HG03354 (cell line): Measurements from ENCODE around the gene DENND2A.
A peak's percentile ranks its signal among the peaks of the same experiment; 100 is the strongest.
"Not testable (repeated sequence)": the region's sequence is repeated elsewhere in the genome, so short reads cannot be mapped to it uniquely, and the experiment has no call there.

ENCODE experiments used
- ATAC-seq: cut with Tn5 transposase; IDR thresholded peaks from one replicate; pipeline ENCODE4 v1.9.1; 2021; ENCODE audit warnings: mild to moderate bottlenecking; ENCODE audit not compliant: unreplicated experiment, poor library complexity, severe bottlenecking

Gene DENND2A

DNA sequence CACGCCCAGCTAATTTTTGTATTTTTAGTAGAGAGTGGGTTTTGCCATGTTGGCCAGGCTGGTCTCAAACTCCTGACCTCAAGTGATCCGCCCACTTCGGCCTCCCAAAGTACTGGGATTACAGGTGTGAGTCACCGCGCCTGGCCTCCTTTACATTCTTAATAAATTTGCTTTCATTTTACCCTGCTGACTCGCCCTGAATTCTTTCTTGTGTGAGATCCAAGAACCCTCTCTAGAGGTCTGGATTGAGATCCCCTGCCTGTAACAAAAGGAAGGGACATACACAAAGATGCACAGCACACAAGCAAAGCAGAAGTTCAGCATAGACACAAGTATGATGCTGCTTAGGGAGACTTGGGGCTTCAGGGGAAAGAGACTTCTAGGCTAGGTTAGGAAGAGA, 74.4 kb downstream of the DENND2A start:
- ATAC-seq, result not testable (repeated sequence)

DNA sequence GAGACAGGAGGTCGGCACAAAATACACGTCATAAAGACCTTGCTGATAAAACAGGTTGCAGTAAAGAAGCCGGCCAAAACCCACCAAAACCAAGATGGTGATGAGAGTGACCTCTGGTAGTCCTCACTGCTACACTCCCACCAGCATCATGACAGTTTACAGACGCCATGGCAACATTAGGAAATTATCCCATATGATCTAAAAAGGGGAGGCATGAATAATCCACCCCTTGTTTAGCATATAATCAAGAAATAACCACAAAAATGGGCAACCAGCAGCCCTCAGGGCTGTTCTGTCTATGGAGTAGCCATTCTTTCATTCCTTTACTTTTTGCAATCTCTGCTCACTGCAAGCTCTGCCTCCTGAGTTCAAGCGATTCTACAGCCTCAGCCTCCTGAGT, 74.9 kb downstream of the DENND2A start:
- ATAC-seq, result not testable (repeated sequence)

- ATAC-seq, result no peak
Observed at GRCh38 chr7:140564643-140565042, 76.0 kb downstream of the DENND2A start.

GRCh38 chr7:140562926-140563481, 77.6 kb downstream of the DENND2A start:
- ATAC-seq, result no peak

DNA sequence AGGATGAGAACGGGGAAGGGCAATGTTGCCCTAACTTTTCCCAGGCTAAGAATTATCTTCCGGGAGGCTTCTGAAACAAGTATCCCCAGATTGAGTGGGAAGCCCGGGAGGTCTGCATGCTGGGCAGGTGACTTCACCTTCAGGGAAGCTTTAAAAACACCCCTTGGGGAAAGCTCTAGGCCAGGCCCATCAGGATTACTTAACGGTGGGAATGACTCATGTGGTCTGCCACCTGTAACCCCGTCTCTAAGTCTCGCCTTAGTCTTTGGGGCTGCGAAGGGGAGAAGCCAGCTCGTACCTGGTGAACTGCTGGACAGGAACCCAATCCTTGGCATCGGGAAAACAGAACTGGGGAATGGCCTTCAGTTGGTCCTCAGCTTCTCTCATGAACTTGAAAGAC, 81.2 kb downstream of the DENND2A start:
- no peak for ATAC-seq

DNA sequence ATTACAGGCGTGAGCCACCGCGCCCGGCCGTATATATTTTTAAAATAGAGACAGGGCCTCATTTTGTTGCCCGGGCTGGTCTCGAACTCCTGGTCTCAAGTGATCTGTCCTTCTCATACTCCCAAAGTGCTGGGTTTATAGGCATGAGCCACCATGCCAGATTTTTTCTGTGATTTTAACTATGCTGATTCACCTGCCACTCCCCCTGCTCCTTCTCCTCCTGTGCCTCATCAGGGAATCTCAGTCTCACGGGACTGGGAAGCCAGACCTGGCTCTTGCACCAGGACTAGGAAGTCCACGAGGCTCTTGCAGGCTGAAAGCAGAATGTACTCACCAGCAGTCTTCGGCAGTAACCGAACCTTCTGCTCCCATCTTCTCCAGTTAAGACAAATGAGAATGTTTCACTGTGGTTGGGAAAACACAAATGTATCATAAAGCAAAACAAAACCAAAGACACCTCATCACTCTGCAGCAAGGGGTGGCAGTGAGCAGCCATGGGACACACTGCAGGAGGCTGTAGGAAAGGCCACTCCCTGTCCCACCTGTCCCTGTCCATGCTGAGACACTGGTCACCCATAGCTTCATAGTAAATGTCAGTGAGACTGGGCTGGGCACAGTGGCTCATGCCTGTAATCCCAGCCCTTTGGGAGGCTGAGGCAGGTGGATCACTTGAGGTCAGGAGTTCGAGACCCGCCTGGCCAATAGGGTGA, 82.6 kb downstream of the DENND2A start:
- no peak for ATAC-seq

GRCh38 chr7:140557069-140557468, 83.5 kb downstream of the DENND2A start:
- ATAC-seq, result no peak

DNA sequence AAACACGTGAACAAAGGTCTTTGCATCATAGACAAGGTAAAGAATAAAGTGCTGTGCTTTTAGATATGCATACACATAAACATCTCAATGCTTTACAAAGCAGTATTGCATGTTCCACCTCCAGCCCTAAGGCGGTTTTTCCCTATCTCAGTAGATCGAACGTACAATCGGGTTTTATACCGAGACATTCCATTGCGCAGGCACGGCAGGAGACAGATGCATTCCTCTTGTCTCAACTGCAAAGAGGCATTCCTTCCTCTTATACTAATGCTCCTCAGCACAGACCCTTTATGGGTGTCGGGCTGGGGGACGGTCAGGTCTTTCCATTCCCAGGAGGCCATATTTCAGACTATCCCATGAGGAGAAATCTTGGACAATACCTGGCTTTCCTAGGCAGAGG, 87.4 kb downstream of the DENND2A start:
- ATAC-seq, result not testable (repeated sequence)

DNA sequence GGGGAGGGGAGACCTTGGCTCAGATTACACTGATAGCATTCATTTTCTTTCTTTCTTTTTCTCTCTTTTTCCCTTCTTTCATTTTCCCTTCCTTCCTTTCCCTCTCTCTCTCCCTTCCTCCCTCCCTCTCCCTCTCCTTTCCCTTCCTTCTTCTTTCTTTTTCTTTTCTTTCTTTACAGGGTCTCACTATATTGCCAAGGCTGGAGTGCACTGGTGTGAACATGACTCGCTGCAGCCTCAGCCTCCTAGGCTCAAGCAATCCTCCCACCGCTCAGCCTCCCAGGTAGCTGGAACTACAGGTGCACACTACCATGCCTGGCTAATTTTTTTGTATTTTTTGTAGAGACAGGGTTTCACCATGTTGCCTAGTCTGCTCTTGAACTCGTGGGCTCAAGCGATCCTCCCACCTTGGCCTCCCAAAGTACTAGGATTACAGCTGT, 88.4 kb downstream of the DENND2A start:
- ATAC-seq, result no peak

GRCh38 chr7:140551355-140552239, 89.0 kb downstream of the DENND2A start:
- ATAC-seq, result no peak

DNA sequence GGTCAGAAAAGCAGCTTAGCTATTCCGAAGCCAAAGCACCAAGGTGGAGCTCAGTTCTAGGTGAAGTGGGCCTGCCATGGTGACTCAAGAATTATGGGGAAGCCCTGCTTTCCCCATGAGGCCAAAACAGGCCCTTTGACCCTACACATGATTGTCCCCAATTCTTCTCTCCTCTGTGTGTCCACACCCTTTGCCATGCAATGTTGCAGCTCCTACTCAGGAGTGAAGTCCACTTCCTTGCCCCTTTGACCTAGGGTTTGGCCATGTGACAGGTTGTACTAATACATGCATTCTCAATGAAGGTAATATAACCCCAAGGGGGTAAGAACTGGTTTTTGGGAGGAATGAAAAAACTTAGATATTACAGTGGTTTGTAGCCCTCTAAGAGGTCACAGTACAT, 93.7 kb downstream of the DENND2A start:
- no peak for ATAC-seq

GRCh38 chr7:140544388-140544826, 96.2 kb downstream of the DENND2A start:
- ATAC-seq, result no peak

GRCh38 chr7:140542228-140542603, 98.4 kb downstream of the DENND2A start:
- ATAC-seq, result no peak

DNA sequence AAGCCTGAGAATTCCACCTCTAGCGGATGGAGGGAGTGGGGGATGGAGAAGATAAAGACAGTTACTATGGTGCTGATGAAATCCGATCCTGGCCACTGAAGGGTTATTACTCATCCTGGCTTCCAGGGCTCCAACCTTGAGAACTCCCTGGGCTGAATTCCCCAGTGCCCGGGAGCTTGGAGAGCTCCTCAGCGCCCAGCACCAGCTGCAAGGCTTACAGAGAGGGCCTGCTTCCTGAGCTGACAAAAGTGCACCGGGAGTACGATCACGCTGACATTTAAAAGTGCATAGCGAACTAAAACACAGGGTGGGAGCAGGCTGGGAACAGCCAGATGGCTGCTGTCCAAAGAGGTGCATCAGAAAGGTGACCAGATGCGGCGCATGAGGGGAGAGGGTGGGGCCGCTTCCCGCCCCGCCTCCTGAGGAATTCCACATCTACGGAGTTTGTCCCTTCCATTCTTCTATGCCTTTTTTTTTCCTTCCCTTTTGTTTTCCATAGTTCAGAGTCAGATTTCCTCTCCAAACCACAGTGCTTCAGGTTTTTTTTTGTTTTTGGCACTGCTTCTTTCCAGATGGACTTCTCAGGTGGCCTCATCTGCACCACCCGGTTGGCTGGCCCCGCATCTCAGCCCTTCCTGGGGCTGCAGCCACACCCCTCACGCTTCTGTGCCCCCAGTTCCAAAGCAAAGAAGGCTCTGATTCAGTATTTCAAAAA, 98.9 kb downstream of the DENND2A start:
- no peak for ATAC-seq

GRCh38 chr7:140541176-140541512, 99.5 kb downstream of the DENND2A start:
- ATAC-seq, result no peak

GRCh38 chr7:140540136-140540777, 100.4 kb downstream of the DENND2A start:
- ATAC-seq, result no peak

DNA sequence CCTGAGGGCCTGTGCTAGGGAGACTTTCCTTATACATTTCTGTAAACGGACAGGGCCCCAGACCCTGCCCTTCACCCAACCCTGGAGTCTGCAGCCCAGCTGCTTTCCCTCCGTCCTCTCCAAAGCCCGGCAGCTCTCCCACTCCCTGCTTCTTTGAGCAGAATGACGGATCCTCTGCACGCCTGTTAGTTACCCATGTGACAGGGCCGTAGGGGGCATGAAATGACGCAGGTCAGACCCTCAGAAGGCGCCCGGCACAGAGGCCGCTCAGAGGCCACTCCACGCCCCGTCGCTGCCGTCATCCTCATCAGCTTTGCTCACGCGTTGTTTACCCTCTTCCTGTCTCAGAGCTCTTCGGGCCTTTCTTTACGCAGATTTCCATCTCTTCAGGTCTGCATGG, 101.2 kb downstream of the DENND2A start:
- no peak for ATAC-seq

DNA sequence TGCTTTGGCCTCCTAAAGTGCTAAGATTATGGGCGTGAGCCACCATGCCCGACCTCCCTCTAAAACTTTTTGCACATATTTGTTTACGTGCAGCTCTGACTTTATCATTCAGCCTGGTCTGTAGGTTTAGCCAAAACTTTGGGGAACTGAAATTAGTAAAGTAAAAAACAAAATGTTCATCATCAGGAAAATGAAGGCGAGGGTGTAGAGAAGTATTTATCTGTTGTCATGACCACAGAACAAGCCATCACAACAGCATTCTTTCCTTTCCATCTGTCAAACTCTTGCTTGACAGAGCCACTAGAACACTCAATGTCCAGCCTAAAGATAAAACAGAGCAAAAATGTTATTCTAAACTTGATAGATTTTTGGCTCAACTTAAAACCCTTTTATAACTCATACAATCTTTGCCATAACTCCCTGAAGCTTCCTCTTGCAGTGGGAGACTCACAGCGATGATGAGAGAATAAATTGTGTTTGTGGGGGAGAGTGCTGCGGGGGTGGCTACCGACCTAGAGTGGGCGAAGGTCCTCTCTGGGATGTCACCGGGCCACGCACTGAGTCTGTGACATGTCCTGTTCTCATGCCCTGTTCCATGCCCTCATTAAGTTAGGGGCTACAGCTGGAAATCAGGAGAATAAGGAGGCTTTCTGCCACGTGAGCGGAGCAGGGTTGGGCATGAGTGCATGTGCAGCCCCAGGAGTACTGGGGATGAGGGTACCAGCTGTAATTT, 102.7 kb downstream of the DENND2A start:
- peak; percentile 66 for ATAC-seq

GRCh38 chr7:140534743-140535142, 105.9 kb downstream of the DENND2A start:
- ATAC-seq, result no peak
